Sigmoid colon (tissue), 7 donors: ENCODE measurements around the gene LNX2. TPM values are rescaled to one million over a fixed set of nuclear protein-coding genes. Genes with fewer than 3 reads are reported as not detected.
A peak's percentile ranks its signal among the peaks of the same experiment; 100 is the strongest.

ENCODE experiments used
- DNase-seq: peaks from one replicate; pipeline ENCODE4 v3.0.0-alpha.2; 2019
- H3K27ac ChIP-seq, 4 donors: fragments of 200-600 bp; sonication (generic); one replicate each; pipeline ENCODE4 v1.5.1; 2016 to 2019; ENCODE audit warnings: mild to moderate bottlenecking in 1 of 4
- H3K27me3 ChIP-seq, 3 donors: fragments of 200-600 bp; sonication (generic); one replicate each; pipeline ENCODE4 v1.5.1; 2019; ENCODE audit warnings: mild to moderate bottlenecking in 1 of 3
- H3K36me3 ChIP-seq, 4 donors: fragments of 200-600 bp; sonication (generic); one replicate each; pipeline ENCODE4 v1.5.1; 2016 to 2019
- H3K4me1 ChIP-seq, 4 donors: fragments of 200-600 bp; sonication (generic); one replicate each; pipeline ENCODE4 v1.5.1; 2017 to 2019
- H3K4me3 ChIP-seq, 4 donors: fragments of 200-600 bp; sonication (generic); one replicate each; pipeline ENCODE4 v1.5.1; 2017 to 2019; ENCODE audit warnings: mild to moderate bottlenecking in 2 of 4, moderate library complexity in 1 of 4
- H3K9me3 ChIP-seq, 4 donors: fragments of 200-600 bp in 3 of 4; sonication (generic) in 3 of 4; one replicate each; pipeline versions ENCODE4 v1.5.1 to v1.6.1; 2013 to 2019
- CTCF ChIP-seq, 4 experiments: fragments of 450-650 bp in 3 of 4; fragments of 200-600 bp in 1 of 4; IDR thresholded peaks; one replicate each; pipeline ENCODE4 v1.5.1; 2016 to 2019; ENCODE audit warnings: antibody characterized with exemption in 4 of 4, mild to moderate bottlenecking in 3 of 4, moderate library complexity in 2 of 4
- EP300 ChIP-seq, 4 donors: sonication (generic); formaldehyde crosslinking; IDR thresholded peaks; one replicate each; pipeline ENCODE4 v1.6.1; 2017; ENCODE audit warnings: antibody characterized with exemption in 4 of 4
- POLR2A ChIP-seq, 2 donors: fragments of 450-650 bp; IDR thresholded peaks; one replicate each; pipeline ENCODE4 v1.6.1; 2016; ENCODE audit warnings: antibody characterized with exemption in 2 of 2, mild to moderate bottlenecking in 2 of 2, moderate library complexity in 2 of 2
- POLR2AphosphoS5 ChIP-seq, 4 donors: sonication (generic); formaldehyde crosslinking; IDR thresholded peaks; one replicate each; pipeline ENCODE4 v1.6.1; 2017; ENCODE audit warnings: antibody characterized with exemption in 4 of 4
- WGBS, 2 donors: extraction: QIAGEN DNeasy Blood & Tissue Kit; methylation state at CpG; one replicate each; pipeline ENCODE4 v1.1.7; 2013; 5-methylcytosine and 5-hydroxymethylcytosine counted together
- intact Hi-C: fragments of 100-400 bp; cut with DNase I; formaldehyde crosslinking; loops from one replicate; pipeline ENCODE4 v1.15.1; 2023
- polyA plus RNA-seq, 3 donors: library from polyadenylated mRNA; stranded (reverse); fragments of 200-250 nt; gene quantifications; one replicate each; pipeline ENCODE4 v1.2.3, GENCODE V29; 2013
- total RNA-seq, 4 donors: library from RNA; depleted of rRNA; stranded (reverse); fragments of >200 nt; gene quantifications; one replicate each; pipeline ENCODE4 v1.1.0, GENCODE V29; 2016
- donor health status: healthy with polysubstance abuse.
- donor health status: Bipolar disorder and iron deficiency.
- donor health status: healthy.

The LNX2 gene
- total and polyA plus RNA-seq, 7 donors: 7.7 to 22.2 (median 10.9) TPM

- Histone ChIP-seq H3K27me3 (no peaks in the 10 kb centered on the region), H3K4me1 (peaks cover 0 to 98% (median 73%) of the 10 kb centered on the region in 4 donors), H3K4me3 (no peak overlapping the region), H3K9me3 (no peaks in the 10 kb centered on the region), H3K27ac (peak overlapping the region; percentile 23 to 76 (median 56)), H3K36me3 (no peaks in the 10 kb centered on the region)
- intact Hi-C loops: loop anchor here (5.0 kb wide), 1 partner anchor 190 kb away; the partner anchor contains the start of gene MTIF3
- WGBS, 2 donors: 79 to 88% methylated on average over 4 of the region's 4 CpGs
- TF ChIP-seq POLR2A (IDR thresholded peaks at IDR 0.05) (no peak), EP300 (IDR thresholded peaks at IDR 0.05) (no peak), POLR2AphosphoS5 (IDR thresholded peaks at IDR 0.05) (no peak), CTCF (IDR thresholded peaks at IDR 0.05) (no peak)
- no peak for DNase-seq
Measured at GRCh38 chr13:27641711-27642502, 21.6 kb upstream of the LNX2 start.

GRCh38 chr13:27639186-27639585 is 18.9 kb upstream of the LNX2 start:
- Histone ChIP-seq H3K36me3 (no peaks in the 10 kb centered on the region), H3K27ac (peak overlapping the region; percentile 57 to 80 (median 72)), H3K4me1 (peaks cover 0 to 84% (median 70%) of the 10 kb centered on the region in 4 donors), H3K9me3 (no peaks in the 10 kb centered on the region), H3K27me3 (no peaks in the 10 kb centered on the region), H3K4me3 (no peak overlapping the region)
- intact Hi-C loops: loop anchor here (10.0 kb wide), 1 partner anchor 654 kb away; no protein-coding TSS in a partner anchor
- no peak for DNase-seq
- TF ChIP-seq POLR2A (IDR thresholded peaks at IDR 0.05) (no peak), POLR2AphosphoS5 (IDR thresholded peaks at IDR 0.05) (no peak), EP300 (IDR thresholded peaks at IDR 0.05) (no peak)

DNA sequence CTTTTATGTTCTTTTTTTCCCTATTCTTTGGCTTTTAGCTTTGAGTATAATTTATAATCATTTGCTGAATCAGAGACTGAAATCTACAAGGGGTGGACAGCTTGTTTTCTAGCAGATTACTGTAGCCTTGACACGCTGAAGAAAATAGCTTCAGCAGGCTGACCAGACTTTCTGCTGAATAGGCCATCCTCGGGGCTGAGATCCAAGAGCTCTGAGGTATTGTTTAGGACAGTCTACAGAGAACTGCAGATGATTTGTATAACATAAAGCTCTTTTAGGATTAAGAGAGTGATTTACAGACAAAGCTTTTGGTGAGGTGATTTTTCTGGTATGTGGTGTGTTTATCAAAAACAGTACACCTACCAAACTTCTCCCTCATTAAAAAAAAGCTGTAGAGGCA is 18.2 kb upstream of the LNX2 start:
- Histone ChIP-seq H3K27ac (peak overlapping the region; percentile 57 to 80 (median 72)), H3K4me3 (no peak overlapping the region), H3K27me3 (no peaks in the 10 kb centered on the region), H3K9me3 (no peaks in the 10 kb centered on the region), H3K4me1 (peaks cover 0 to 77% (median 66%) of the 10 kb centered on the region in 4 donors), H3K36me3 (no peaks in the 10 kb centered on the region)
- no peak for DNase-seq
- WGBS, 2 donors: 71 to 80% methylated on average over 2 of the region's 2 CpGs
- intact Hi-C loops: loop anchor here (10.0 kb wide), 1 partner anchor 654 kb away; no protein-coding TSS in a partner anchor
- TF ChIP-seq POLR2AphosphoS5 (IDR thresholded peaks at IDR 0.05): no peak
- no peak for TF ChIP-seq CTCF (IDR thresholded peaks at IDR 0.05)
- TF ChIP-seq POLR2A (IDR thresholded peaks at IDR 0.05): no peak

- Histone ChIP-seq H3K4me1 (peaks cover 0 to 72% (median 62%) of the 10 kb centered on the region in 4 donors), H3K27me3 (no peaks in the 10 kb centered on the region), H3K9me3 (no peaks in the 10 kb centered on the region), H3K27ac (peak overlapping the region; percentile 57 to 80 (median 72)), H3K4me3 (no peak overlapping the region), H3K36me3 (no peaks in the 10 kb centered on the region)
- WGBS, 2 donors: 92 to 98% methylated on average over 1 of the region's 1 CpG
- TF ChIP-seq POLR2AphosphoS5 (IDR thresholded peaks at IDR 0.05) (no peak), EP300 (IDR thresholded peaks at IDR 0.05) (no peak), CTCF (IDR thresholded peaks at IDR 0.05) (no peak), POLR2A (IDR thresholded peaks at IDR 0.05) (no peak)
- DNase-seq: no peak
- intact Hi-C loops: loop anchor here (10.0 kb wide), 1 partner anchor 653 kb away; no protein-coding TSS in a partner anchor
Measured at GRCh38 chr13:27638001-27638400, 17.7 kb upstream of the LNX2 start.

GRCh38 chr13:27637289-27637626 is 16.9 kb upstream of the LNX2 start:
- Histone ChIP-seq H3K4me3 (no peak overlapping the region), H3K4me1 (peaks cover 0 to 64% (median 55%) of the 10 kb centered on the region in 4 donors), H3K9me3 (no peaks in the 10 kb centered on the region), H3K36me3 (no peaks in the 10 kb centered on the region), H3K27me3 (no peaks in the 10 kb centered on the region), H3K27ac (peak overlapping the region; percentile 55 to 80 (median 72))
- TF ChIP-seq POLR2A (IDR thresholded peaks at IDR 0.05) (no peak), EP300 (IDR thresholded peaks at IDR 0.05) (no peak), CTCF (IDR thresholded peaks at IDR 0.05) (no peak)
- WGBS, 2 donors: 90 to 92% methylated on average over 1 of the region's 1 CpG
- DNase-seq: no peak
- intact Hi-C loops: loop anchor here (10.0 kb wide), 1 partner anchor 652 kb away; no protein-coding TSS in a partner anchor
